Neural cell (in vitro differentiated cells): Measurements from ENCODE around the gene CCND1. TPM values are rescaled to one million over a fixed set of nuclear protein-coding genes. Genes with fewer than 3 reads are reported as not detected.
A peak's percentile ranks its signal among the peaks of the same experiment; 100 is the strongest.

Source experiments
- H2AFZ ChIP-seq: fragments of 200-600, 300-800 bp; sonication (generic), shearing (Covaris generic); 2 replicates; pipeline ENCODE4 v1.6.0; 2014; ENCODE audit warnings: low read depth, mild to moderate bottlenecking, antibody characterized with exemption, low read length, moderate library complexity
- H3F3A ChIP-seq: fragments of 200-600 bp; shearing (Covaris generic); 2 replicates; pipeline ENCODE4 v1.6.1; 2016; ENCODE audit warnings: mild to moderate bottlenecking, moderate library complexity, mixed read lengths, antibody characterized with exemption, low read length; ENCODE audit not compliant: insufficient read depth, poor library complexity, severe bottlenecking
- H3K27ac ChIP-seq: fragments of 200-600, 300-800 bp; sonication (generic), shearing (Covaris generic); 2 replicates; pipeline ENCODE4 v1.5.1; 2014; ENCODE audit warnings: mild to moderate bottlenecking, low read length, moderate library complexity
- H3K27me3 ChIP-seq: fragments of 300-800, 200-600 bp; sonication (generic), shearing (Covaris generic); 2 replicates; pipeline ENCODE4 v1.6.0; 2014; ENCODE audit warnings: mild to moderate bottlenecking, low read depth, low read length, moderate library complexity; ENCODE audit not compliant: insufficient read depth
- H3K36me3 ChIP-seq: fragments of 300-800, 200-600 bp; sonication (generic), shearing (Covaris generic); 2 replicates; pipeline ENCODE4 v1.5.1; 2014; ENCODE audit warnings: mild to moderate bottlenecking, antibody characterized with exemption, low read length, moderate library complexity; ENCODE audit not compliant: insufficient read depth
- H3K4me2 ChIP-seq: fragments of 300-800, 200-600 bp; sonication (generic), shearing (Covaris generic); 2 replicates; pipeline ENCODE4 v1.6.0; 2014; ENCODE audit warnings: mild to moderate bottlenecking, low read length
- H3K4me3 ChIP-seq: fragments of 300-800, 200-600 bp; sonication (generic), shearing (Covaris generic); 2 replicates; pipeline ENCODE4 v1.5.1; 2014; ENCODE audit warnings: mild to moderate bottlenecking, low read length, moderate library complexity
- H3K79me2 ChIP-seq: fragments of 200-600 bp; shearing (Covaris generic); replicated peaks from 2 replicates; pipeline ENCODE4 v1.6.0; 2014; ENCODE audit warnings: mild to moderate bottlenecking, low read length, moderate library complexity; ENCODE audit not compliant: insufficient read depth
- H3K9ac ChIP-seq: fragments of 300-800, 200-600 bp; sonication (generic), shearing (Covaris generic); 2 replicates; pipeline ENCODE4 v1.6.1; 2016; ENCODE audit warnings: mild to moderate bottlenecking, low read length, mixed read lengths
- H3K9me2 ChIP-seq: fragments of 200-600 bp; shearing (Covaris generic); 2 replicates; pipeline ENCODE4 v1.6.1; 2016; ENCODE audit warnings: mild to moderate bottlenecking, low read length, mixed read lengths; ENCODE audit not compliant: insufficient read depth
- H3K9me3 ChIP-seq: fragments of 200-600, 300-800 bp; sonication (generic), shearing (Covaris generic); 2 replicates; pipeline ENCODE4 v1.6.1; 2016; ENCODE audit warnings: mild to moderate bottlenecking, mixed run types, low read length, moderate library complexity, mixed read lengths
- H4K20me1 ChIP-seq: fragments of 200-600 bp; shearing (Covaris generic); 2 replicates; pipeline ENCODE4 v1.6.1; 2016; ENCODE audit warnings: mild to moderate bottlenecking, mixed run types; ENCODE audit not compliant: insufficient read depth
- EP300 ChIP-seq: fragments of 450-650 bp; conservative IDR thresholded peaks from 2 replicates; pipeline ENCODE4 v1.6.1; 2014; ENCODE audit warnings: antibody characterized with exemption, mild to moderate bottlenecking, moderate library complexity; ENCODE audit not compliant: poor library complexity, severe bottlenecking
- EZH2 ChIP-seq: fragments of 200-600, 300-800 bp; shearing (Covaris generic), sonication (generic); IDR thresholded peaks from 2 replicates; pipeline ENCODE4 v1.6.1; 2014; ENCODE audit warnings: antibody characterized with exemption, low read length, borderline replicate concordance, mild to moderate bottlenecking; ENCODE audit not compliant: insufficient read depth, poor library complexity, severe bottlenecking
- MXI1 ChIP-seq: fragments of 450-650 bp; conservative IDR thresholded peaks from 2 replicates; pipeline ENCODE4 v1.6.1; 2014; ENCODE audit warnings: antibody characterized with exemption, mild to moderate bottlenecking; ENCODE audit not compliant: poor library complexity, severe bottlenecking
- POLR2AphosphoS5 ChIP-seq: IDR thresholded peaks from 2 replicates; pipeline ENCODE4 v1.6.1; 2012
- RAD21 ChIP-seq: fragments of 450-650 bp; conservative IDR thresholded peaks from 2 replicates; pipeline ENCODE4 v1.6.1; 2014; ENCODE audit warnings: antibody characterized with exemption, mild to moderate bottlenecking, moderate library complexity
- REST ChIP-seq: IDR thresholded peaks from 2 replicates; pipeline ENCODE4 v1.6.1; 2012; ENCODE audit warnings: borderline replicate concordance
- SMC3 ChIP-seq: fragments of 450-650 bp; conservative IDR thresholded peaks from 2 replicates; pipeline ENCODE4 v1.6.1; 2014; ENCODE audit warnings: antibody characterized with exemption, mild to moderate bottlenecking, moderate library complexity; ENCODE audit not compliant: poor library complexity
- TAF1 ChIP-seq: IDR thresholded peaks from 2 replicates; pipeline ENCODE4 v1.6.1; 2012; ENCODE audit warnings: low read depth
- polyA plus RNA-seq: library from polyadenylated mRNA; depleted of rRNA; stranded (reverse); fragments of >200 nt; gene quantifications from 2 replicates; pipeline ENCODE4 v1.2.3, GENCODE V29; 2014
- TF ChIP-seq, protein P1 (sequence below): fragments of 450-650 bp; IDR thresholded peaks from 2 replicates; pipeline ENCODE4 v1.5.1; 2014; ENCODE audit warnings: antibody characterized with exemption, mild to moderate bottlenecking, moderate library complexity; ENCODE audit not compliant: poor library complexity, severe bottlenecking

The CCND1 gene
- polyA plus RNA-seq, 1 donor from 2014 or later, result 2.7 TPM

DNA sequence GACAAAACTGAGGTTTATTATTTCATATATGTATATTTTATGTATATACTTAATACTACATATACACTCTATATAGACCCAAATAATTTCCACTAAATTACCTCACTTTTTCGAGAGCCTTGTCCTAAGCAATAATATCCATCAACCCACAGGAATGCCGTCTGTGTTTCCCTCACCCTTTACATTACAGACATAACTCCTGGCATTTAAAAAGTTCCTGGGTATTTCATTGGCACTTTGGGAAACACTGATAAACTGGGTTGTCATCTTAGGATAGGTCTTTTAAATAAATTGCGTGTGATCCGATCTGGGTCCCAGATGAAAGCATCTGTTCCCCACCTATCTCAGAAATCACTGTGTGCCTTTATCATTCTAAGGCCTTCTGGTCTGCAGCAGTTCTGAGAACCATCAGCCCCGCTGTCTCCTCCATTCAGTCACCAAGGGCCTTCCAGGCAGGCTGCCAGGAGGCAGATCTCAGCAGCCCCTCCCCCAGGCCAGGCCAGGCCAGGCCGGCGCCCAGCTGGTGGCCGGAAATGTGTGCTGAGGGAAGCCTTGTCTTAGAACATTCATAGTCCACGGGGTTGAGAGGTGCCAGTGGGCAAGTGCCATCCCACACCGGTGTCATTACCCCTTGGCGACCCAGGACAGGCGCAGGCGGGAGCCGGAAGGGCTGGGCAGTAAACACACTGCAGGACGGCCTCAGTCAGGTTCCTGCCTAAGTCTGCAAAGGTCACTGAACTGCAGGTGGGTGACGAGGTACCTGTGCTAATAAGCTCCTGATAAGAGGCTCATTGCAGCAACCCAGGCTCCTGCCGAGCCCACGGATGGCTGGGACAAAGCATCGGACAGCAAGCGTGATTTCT is 59.6 kb downstream of the CCND1 start:
- H3K4me3 ChIP-seq, result peak overlapping the region; percentile 62
- peak overlapping the region; percentile 17 for H3K9ac ChIP-seq
- TF ChIP-seq, protein P1, sequence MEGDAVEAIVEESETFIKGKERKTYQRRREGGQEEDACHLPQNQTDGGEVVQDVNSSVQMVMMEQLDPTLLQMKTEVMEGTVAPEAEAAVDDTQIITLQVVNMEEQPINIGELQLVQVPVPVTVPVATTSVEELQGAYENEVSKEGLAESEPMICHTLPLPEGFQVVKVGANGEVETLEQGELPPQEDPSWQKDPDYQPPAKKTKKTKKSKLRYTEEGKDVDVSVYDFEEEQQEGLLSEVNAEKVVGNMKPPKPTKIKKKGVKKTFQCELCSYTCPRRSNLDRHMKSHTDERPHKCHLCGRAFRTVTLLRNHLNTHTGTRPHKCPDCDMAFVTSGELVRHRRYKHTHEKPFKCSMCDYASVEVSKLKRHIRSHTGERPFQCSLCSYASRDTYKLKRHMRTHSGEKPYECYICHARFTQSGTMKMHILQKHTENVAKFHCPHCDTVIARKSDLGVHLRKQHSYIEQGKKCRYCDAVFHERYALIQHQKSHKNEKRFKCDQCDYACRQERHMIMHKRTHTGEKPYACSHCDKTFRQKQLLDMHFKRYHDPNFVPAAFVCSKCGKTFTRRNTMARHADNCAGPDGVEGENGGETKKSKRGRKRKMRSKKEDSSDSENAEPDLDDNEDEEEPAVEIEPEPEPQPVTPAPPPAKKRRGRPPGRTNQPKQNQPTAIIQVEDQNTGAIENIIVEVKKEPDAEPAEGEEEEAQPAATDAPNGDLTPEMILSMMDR, result no peak
- no peak for TF ChIP-seq POLR2AphosphoS5
- TF ChIP-seq EZH2, result no peak
- no peak for TF ChIP-seq RAD21
- no peak for TF ChIP-seq EP300
- no peak for TF ChIP-seq MXI1
- no peak for TF ChIP-seq SMC3
- TF ChIP-seq REST, result no peak
- no peak for TF ChIP-seq TAF1
- no peak overlapping the region for H3K27ac ChIP-seq
- no peak overlapping the region for H2AFZ ChIP-seq
- H3K79me2 ChIP-seq, result peaks cover 32% of the 10 kb centered on the region
- peaks cover 26% of the 10 kb centered on the region for H3K27me3 ChIP-seq
- no peaks in the 10 kb centered on the region for H3K36me3 ChIP-seq
- H4K20me1 ChIP-seq, result no peaks in the 10 kb centered on the region
- H3K4me2 ChIP-seq, result no peak overlapping the region
- H3F3A ChIP-seq, result no peaks in the 10 kb centered on the region
- no peaks in the 10 kb centered on the region for H3K9me3 ChIP-seq
- H3K9me2 ChIP-seq, result no peaks in the 10 kb centered on the region

DNA sequence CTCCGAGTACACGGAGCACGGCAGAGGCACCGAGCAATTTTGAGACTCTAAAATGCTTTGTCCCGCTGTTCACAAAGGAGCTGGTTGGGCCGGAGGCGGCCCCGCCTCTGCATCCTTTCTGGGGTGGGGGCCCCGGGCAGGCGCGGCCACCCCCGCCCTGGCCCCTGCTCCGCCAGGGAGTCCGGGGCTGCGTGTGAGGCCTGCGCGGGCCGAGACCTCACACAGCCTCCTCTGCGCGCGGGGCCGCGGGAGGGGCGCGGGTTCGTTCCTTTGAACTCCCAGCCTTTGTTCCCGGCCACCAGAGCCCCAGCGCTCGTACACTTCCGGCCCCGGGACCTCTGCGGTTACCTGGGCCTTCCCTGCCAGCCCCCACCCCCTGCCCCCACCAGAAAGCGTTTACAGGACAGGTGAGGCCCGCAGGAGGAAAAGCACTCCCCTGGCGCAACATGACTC is 61.3 kb downstream of the CCND1 start:
- TF ChIP-seq EZH2 (no peak), SMC3 (no peak), POLR2AphosphoS5 (no peak), RAD21 (no peak), MXI1 (no peak), EP300 (no peak), REST (no peak), TAF1 (no peak)
- TF ChIP-seq, protein P1, result no peak
- Histone ChIP-seq H3K9me2 (no peaks in the 10 kb centered on the region), H3K4me3 (peak overlapping the region; percentile 62), H3K27ac (peak overlapping the region; percentile 42), H3K4me2 (peak overlapping the region; percentile 48), H3F3A (no peaks in the 10 kb centered on the region), H3K27me3 (peaks cover 26% of the 10 kb centered on the region), H4K20me1 (no peaks in the 10 kb centered on the region), H3K36me3 (no peaks in the 10 kb centered on the region), H3K9me3 (no peaks in the 10 kb centered on the region), H3K79me2 (peaks cover 32% of the 10 kb centered on the region), H2AFZ (peak overlapping the region; percentile 65), H3K9ac (peak overlapping the region; percentile 61)
